HG03066 (cell line): ENCODE data around the gene KDELR1.

Experiments
- ATAC-seq: cut with Tn5 transposase; IDR thresholded peaks from one replicate; pipeline ENCODE4 v1.9.1; 2021; ENCODE audit warnings: low read depth; ENCODE audit not compliant: unreplicated experiment

Gene KDELR1

DNA sequence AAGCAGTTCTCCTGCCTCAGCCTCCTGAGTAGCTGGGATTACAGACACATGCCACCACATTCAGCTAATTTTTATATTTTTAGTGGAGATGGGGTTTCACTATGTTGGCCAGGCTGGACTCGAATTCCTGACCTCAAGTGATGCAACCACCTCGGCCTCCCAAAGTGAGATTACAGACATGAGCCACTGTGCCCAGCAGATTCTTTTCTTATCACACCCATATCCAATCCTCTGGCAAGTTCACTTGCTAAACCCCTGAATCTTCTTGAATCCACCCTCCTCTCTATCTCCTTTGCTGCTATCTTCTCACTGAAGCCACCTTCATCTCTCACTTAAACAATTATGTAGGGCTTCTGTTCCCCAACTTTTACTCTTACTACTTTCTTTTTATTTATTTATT, 45.2 kb downstream of the KDELR1 start:
- no peak for ATAC-seq

DNA sequence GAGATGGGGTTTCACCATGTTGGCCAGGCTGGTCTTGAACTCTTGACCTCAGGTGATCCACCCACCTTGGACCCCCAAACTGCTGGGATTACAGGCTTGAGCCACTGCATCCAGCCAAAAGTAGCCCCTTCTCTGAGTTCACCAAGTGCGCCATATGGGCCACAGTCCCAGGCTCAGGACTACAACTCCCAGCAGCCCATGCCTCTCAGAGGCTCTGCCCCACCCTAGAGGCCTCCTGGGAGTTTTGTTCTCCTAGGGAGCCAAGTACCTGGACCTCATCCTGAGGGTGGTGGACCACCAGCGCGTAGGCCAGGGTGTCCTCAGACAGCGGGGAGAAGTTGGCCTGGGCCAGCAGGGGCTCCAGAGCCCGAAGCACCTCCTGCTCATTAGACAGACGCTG, 46.5 kb downstream of the KDELR1 start:
- ATAC-seq = no peak

DNA sequence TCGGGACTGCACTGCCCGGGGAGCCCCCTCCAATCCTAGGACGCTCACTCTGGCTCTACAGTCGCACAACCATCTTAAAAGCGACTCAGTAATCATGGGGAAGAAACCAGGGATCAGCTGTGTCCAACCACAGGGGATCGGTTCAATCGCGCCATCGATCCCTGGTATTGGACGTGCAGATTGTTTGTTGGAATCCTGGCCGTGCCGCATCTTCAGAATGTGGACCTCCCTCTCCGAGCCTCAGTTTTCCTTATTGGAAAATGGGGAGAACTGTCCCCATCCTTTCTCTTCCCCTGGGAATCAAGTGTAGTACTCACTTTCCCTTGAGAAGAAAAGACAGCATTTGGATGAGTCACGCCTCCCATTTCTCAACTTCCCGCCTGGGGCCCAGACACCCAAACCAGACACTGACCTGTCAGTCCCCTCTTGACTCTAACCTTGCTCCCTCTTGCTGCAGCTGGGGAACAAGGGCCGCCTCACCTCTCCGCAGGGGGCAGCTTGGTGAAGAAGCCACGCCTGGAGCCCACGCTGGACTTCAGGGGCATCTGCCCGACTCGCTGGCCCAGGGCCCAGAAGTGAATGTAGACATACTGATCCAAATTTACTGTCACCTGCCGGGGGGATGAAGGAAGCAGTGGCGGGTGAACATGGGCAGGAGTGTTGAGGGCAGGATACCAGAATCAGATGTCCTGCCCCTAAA, 48.4 kb downstream of the KDELR1 start:
- no peak for ATAC-seq

DNA sequence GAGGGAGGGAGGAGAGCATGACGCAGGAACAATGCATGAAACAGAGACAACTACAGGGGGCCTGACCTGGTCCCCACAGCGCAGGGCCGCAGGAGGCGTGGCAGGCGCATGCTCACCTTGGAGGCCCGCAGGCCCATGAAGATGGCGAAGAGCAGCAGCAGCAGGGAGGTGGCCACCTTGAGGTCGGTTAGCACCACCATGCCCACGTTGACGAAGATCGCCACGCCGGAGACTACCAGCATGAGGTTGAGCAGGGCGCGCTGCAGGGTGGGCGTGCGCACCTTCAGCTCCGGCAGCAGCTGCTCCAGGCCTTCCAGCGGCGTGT, 49.0 kb downstream of the KDELR1 start:
- ATAC-seq = no peak

DNA sequence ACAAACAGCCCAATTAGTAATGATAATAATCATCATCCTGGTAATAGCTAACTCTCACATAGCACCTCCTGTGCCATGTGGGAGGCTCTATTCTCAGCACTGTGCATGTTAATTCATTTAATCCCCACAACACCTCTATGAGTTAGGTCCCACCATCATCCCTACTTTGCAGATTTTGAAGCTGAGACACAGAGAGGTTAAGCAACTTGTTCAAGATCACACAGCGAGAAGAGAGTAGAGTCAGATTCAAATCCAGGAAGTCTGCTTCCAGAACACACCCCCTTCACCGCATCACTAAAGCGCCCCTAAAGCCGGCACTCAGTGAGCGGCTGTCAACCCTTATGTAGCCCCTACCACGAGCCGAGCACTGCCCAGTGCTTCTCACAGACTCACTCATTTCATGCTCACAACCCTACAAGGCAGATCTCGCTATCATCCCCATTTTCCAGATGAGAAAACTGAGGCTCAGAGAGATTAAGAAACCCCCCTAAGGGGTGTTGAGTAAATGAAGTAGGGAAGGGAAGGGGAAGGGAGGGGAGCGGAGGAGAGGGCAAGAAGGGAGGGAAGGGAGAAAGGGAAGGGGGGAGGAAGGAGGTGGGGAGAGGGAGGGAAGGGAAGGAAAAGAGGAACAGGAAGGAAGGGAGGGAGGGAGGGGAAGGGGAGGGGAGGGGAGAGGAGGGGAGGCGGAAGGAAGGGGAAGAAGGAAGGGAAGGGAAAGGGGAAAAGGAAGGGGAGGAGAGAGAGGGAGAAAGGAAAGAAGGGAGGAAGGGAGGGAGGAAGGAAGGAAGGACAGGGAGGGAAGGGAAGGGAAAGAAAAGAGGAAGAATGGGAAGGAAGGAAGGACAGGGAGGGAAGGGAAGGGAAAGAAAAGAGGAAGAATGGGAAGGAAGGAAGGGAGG, 49.6 kb downstream of the KDELR1 start:
- ATAC-seq = no peak

DNA sequence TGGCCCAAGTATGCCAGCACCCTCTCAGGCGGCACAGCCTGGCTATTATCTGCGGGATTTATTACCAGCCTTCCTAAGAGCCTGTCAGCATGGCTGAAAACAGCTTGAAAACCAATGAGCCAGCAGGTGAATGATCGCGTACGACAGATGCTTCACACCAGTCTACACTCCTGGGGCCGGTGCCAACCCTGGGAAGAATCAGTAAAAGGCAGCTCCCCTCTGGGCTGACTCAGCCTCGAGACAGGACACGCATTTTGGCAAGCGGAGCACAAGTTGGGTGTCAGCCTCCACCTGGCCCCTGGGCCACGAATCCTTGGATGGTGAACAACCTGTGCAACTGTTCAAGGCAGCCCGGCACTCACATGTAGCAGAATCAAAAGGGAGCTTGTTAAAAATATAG, 50.4 kb downstream of the KDELR1 start:
- no peak for ATAC-seq

DNA sequence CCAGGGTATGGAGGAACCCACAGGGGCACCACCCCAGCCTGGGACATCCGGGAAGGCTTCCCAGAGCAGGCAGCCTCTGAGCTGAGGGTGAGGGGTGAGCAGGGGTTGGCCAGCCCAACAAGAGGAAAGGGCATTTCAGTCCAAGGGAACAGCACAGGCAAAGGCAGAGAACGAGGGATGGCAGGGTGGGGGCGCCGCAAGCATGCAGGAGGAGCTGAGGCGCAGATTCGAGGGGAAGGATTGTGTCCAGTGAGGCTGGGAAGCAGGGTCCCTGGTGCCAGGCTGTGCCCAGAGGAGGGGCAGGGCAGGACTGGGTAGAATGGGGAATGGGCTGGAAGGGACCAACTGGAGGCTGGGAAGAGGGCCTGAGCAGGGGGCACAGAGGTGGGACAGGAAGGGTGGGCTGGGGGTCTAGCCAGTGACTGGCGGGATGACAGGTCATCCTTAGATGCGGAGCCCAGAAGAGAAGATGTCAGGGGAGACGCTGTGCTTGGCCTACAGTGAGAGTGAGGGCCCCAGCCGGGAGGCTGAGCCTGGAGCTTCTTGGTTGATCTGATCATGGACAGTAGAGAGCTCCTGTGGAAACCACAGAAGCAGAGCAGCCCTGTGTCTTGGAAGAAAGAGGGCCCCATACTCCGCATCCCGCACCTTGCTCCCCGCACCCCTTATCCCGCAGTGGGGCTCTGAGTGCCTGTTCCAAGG, 52.4 kb downstream of the KDELR1 start:
- no peak for ATAC-seq

DNA sequence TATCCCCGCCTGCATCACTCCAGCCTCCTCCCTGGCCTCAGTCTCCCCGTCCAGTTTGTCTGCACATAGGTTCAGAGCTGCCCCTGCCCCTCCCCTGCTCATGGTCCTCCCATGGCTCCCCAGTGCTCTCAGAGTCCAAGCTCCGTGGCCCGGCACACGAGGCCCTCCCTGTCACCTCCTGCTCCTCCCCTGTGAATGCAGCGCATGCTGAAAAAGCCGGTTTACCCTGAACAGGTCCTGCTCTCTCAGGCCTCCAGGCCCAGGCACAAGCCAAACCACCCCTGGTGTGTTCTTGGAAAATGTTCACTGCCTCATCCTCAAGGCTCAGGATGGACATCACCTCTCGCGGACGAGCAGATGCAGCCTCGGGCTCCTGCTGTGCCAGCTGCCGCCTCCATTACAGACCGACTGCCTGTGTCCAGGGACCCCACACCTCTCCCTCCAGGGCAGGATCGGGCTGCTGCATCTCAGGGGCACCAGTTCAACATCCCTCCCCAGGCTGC, 53.0 kb downstream of the KDELR1 start:
- ATAC-seq = no peak

DNA sequence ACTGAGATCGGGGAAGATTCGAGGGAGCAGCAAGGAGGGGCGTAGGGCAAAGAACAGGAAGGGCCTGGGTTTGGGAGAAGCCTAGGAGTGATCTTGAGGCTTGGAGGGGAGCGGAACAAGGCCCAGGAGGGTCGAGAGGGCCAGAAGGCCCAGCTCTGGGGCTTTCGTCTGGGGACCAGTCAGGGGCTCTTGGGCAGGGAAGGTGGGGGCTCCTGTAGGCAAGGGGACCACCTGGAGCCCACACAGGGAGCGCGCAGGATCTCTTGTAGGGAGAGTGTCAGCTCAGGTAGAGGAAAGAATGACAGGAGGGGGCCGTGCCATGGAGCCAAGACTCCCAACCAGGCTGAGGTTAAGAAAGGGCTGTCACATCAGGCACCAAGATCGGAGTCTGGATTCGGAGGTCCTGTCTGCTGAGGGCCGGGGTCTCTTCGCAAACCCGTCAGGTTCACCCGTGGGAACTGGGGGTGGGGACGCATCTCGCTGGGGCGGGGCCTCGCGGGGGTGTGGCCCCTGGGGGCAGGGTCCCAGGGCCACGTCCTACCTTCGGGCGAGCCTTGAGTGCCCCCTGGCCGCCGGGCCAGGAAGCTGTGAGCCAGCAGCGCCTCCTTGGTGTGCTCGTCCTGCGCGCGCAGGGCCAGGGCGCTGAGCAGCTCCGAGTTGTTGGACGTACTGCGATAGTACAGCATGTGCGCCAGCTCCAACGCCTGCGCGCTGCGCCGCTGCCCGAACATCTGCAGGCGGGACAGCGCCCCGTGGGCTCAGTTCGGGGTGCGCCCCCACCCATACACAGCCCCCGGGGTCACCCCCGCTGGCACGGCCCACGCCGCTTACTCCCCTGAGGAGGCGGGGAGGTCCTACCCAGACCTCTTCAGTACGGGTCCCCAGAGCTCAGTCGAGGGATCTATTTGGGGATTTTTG, 57.6 kb downstream of the KDELR1 start:
- peak; percentile 49 for ATAC-seq

DNA sequence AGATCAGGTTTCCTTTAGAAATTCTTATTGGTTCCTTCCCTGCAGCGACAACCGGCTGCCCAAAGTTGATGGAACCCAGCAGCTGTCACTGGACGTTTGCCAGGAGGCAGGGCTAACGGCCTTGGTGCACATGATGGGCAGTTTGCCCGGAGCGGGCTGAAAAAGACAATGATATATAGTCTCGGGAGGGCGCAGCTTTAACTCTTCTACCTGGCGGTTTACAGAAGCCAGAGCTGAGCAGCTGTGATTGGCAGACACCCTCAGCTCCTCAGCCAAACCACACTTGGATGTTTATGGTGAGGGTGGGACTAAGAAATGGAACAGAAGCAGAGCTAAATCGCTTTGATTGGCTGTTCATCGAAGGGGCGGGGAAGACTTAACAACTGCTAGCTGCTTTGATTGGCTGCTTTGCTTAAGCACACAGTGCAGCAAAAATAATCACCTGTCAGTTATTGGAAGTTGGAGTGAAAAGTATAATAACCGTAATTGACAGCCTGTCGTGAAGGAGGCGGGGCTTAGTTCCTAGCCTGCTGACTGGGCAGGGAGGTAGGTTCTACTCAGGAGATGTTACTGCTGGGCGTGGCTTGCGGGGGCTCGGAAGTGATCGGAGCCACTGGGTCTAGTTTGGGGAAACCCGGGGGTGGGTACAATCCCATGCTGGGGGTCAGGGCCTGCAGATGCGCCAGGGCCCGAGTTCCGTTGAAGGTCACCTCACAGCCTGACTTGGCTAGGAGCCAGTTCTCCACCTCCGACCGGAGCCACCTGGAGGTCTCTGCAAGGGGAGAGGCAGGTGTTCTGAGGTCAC, 58.5 kb downstream of the KDELR1 start:
- ATAC-seq = peak; percentile 55
